ENCODE results near the gene CKAP5.

The CKAP5 gene

GRCh38 chr11:46722566-46723358 lies 123.3 kb downstream of the CKAP5 start:
- Histone ChIP-seq H2AFZ (ENCODE audit: insufficient read depth, low read length, poor library complexity) (no peak overlapping the region), H3K79me1 (ENCODE audit: low read length) (no peaks in the 10 kb centered on the region), H3K4me2 (ENCODE audit: low read length) (no peak overlapping the region), H3K4me1 (ENCODE audit: control insufficient read depth in 1 of 2, insufficient read depth in 2 of 2, low read length in 2 of 2) (peaks cover 10 to 13% of the 10 kb centered on the region in 2 experiments), H2BK12ac (ENCODE audit: low read length) (no peak overlapping the region), H3K14ac (ENCODE audit: low read length) (no peak overlapping the region), H3K18ac (ENCODE audit: low read length) (no peak overlapping the region), H4K8ac (ENCODE audit: low read depth, low read length) (no peak overlapping the region), H3K79me2 (ENCODE audit: control insufficient read depth, insufficient read depth, low read length, poor library complexity) (no peaks in the 10 kb centered on the region), H2AK5ac (ENCODE audit: low read length) (no peak overlapping the region), H3K4ac (ENCODE audit: low read depth, low read length) (no peak overlapping the region), H2BK5ac (ENCODE audit: low read depth, low read length, poor library complexity) (no peak overlapping the region), H3K9ac (ENCODE audit: low read length) (no peak overlapping the region), H3K23ac (ENCODE audit: low read length) (no peak overlapping the region), H3K27ac (ENCODE audit: low read depth, low read length) (no peak overlapping the region), H2BK120ac (ENCODE audit: insufficient read depth, low read length, poor library complexity) (no peak overlapping the region), H3K36me3 (ENCODE audit: control insufficient read depth in 1 of 2, insufficient read depth in 2 of 2, low read length in 2 of 2) (no peaks in the 10 kb centered on the region), H3K4me3 (ENCODE audit: low read depth, low read length) (no peak overlapping the region), H4K12ac (ENCODE audit: low read depth, low read length) (no peak overlapping the region), H3K27me3 (ENCODE audit: insufficient read depth, low read length) (no peaks in the 10 kb centered on the region), H4K91ac (ENCODE audit: low read depth, low read length) (no peak overlapping the region), H3K9me3 (ENCODE audit: insufficient read depth, low read depth, low read length) (no peaks in the 10 kb centered on the region)
- no CpG with 5 or more reads among the region's 11 CpGs for WGBS (ENCODE audit: extremely low coverage, insufficient coverage, insufficient read length)
- no peak for DNase-seq

GRCh38 chr11:46721286-46721685 lies 124.8 kb downstream of the CKAP5 start:
- Histone ChIP-seq H3K4me2 (ENCODE audit: low read length) (no peak overlapping the region), H3K14ac (ENCODE audit: low read length) (no peak overlapping the region), H3K4me1 (ENCODE audit: control insufficient read depth in 1 of 2, insufficient read depth in 2 of 2, low read length in 2 of 2) (peaks cover 10 to 13% of the 10 kb centered on the region in 2 experiments), H2BK5ac (ENCODE audit: low read depth, low read length, poor library complexity) (no peak overlapping the region), H3K79me1 (ENCODE audit: low read length) (no peaks in the 10 kb centered on the region), H3K9ac (ENCODE audit: low read length) (no peak overlapping the region), H2BK12ac (ENCODE audit: low read length) (no peak overlapping the region), H2BK120ac (ENCODE audit: insufficient read depth, low read length, poor library complexity) (no peak overlapping the region), H2AK5ac (ENCODE audit: low read length) (no peak overlapping the region), H3K23ac (ENCODE audit: low read length) (no peak overlapping the region), H4K12ac (ENCODE audit: low read depth, low read length) (no peak overlapping the region), H3K27me3 (ENCODE audit: insufficient read depth, low read length) (no peaks in the 10 kb centered on the region), H2AFZ (ENCODE audit: insufficient read depth, low read length, poor library complexity) (no peak overlapping the region), H3K4ac (ENCODE audit: low read depth, low read length) (no peak overlapping the region), H4K91ac (ENCODE audit: low read depth, low read length) (no peak overlapping the region), H3K79me2 (ENCODE audit: control insufficient read depth, insufficient read depth, low read length, poor library complexity) (no peaks in the 10 kb centered on the region), H3K4me3 (ENCODE audit: low read depth, low read length) (no peak overlapping the region), H3K18ac (ENCODE audit: low read length) (no peak overlapping the region), H3K27ac (ENCODE audit: low read depth, low read length) (no peak overlapping the region), H3K9me3 (ENCODE audit: insufficient read depth, low read depth, low read length) (no peaks in the 10 kb centered on the region), H3K36me3 (ENCODE audit: control insufficient read depth in 1 of 2, insufficient read depth in 2 of 2, low read length in 2 of 2) (no peaks in the 10 kb centered on the region), H4K8ac (ENCODE audit: low read depth, low read length) (no peak overlapping the region)
- DNase-seq: no peak
- WGBS (ENCODE audit: extremely low coverage, insufficient coverage, insufficient read length): no CpG with 5 or more reads among the region's 6 CpGs

GRCh38 chr11:46719543-46720218 lies 126.4 kb downstream of the CKAP5 start:
- H3K4me3 ChIP-seq (ENCODE audit: low read depth, low read length): no peak overlapping the region
- no peak overlapping the region for H2AFZ ChIP-seq (ENCODE audit: insufficient read depth, low read length, poor library complexity)
- H4K8ac ChIP-seq (ENCODE audit: low read depth, low read length): no peak overlapping the region
- no peak overlapping the region for H3K23ac ChIP-seq (ENCODE audit: low read length)
- no peak overlapping the region for H3K4me2 ChIP-seq (ENCODE audit: low read length)
- no peaks in the 10 kb centered on the region for H3K79me2 ChIP-seq (ENCODE audit: control insufficient read depth, insufficient read depth, low read length, poor library complexity)
- no peak overlapping the region for H3K9ac ChIP-seq (ENCODE audit: low read length)
- H2BK120ac ChIP-seq (ENCODE audit: insufficient read depth, low read length, poor library complexity): no peak overlapping the region
- H3K14ac ChIP-seq (ENCODE audit: low read length): no peak overlapping the region
- H3K4ac ChIP-seq (ENCODE audit: low read depth, low read length): no peak overlapping the region
- H2AK5ac ChIP-seq (ENCODE audit: low read length): no peak overlapping the region
- H2BK5ac ChIP-seq (ENCODE audit: low read depth, low read length, poor library complexity): no peak overlapping the region
- peaks cover 10 to 14% of the 10 kb centered on the region in 2 experiments for H3K4me1 ChIP-seq (ENCODE audit: control insufficient read depth in 1 of 2, insufficient read depth in 2 of 2, low read length in 2 of 2)
- H3K27me3 ChIP-seq (ENCODE audit: insufficient read depth, low read length): no peaks in the 10 kb centered on the region
- H3K79me1 ChIP-seq (ENCODE audit: low read length): no peaks in the 10 kb centered on the region
- H2BK12ac ChIP-seq (ENCODE audit: low read length): no peak overlapping the region
- H3K27ac ChIP-seq (ENCODE audit: low read depth, low read length): no peak overlapping the region
- H4K91ac ChIP-seq (ENCODE audit: low read depth, low read length): no peak overlapping the region
- no peaks in the 10 kb centered on the region for H3K9me3 ChIP-seq (ENCODE audit: insufficient read depth, low read depth, low read length)
- no CpG with 5 or more reads among the region's 25 CpGs for WGBS (ENCODE audit: extremely low coverage, insufficient coverage, insufficient read length)
- no peaks in the 10 kb centered on the region for H3K36me3 ChIP-seq (ENCODE audit: control insufficient read depth in 1 of 2, insufficient read depth in 2 of 2, low read length in 2 of 2)
- no peak for DNase-seq
- H3K18ac ChIP-seq (ENCODE audit: low read length): no peak overlapping the region
- no peak overlapping the region for H4K12ac ChIP-seq (ENCODE audit: low read depth, low read length)

DNA sequence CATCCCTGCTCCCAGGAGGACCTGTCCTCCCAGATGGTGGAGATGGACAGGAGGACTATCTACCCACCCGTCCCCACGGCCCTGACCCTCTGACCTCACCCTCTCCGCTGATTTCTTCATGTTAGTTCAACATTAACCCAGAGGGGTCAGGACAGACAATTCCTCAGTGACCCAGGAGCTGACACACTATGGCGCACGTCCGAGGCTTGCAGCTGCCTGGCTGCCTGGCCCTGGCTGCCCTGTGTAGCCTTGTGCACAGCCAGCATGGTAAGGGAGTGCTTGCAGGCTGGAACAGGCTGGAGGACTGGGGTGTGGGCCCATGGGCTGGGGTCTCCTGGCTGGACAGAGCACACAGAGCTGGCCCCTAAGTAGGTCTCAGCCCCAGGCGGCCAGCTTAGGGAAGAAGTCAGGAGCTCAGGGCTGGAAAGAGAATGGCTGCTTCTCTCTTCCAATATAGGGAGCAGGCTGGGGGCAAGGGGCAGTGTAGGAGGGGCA lies 127.0 kb downstream of the CKAP5 start, which contains the start of gene F2:
Gene F2 (plus strand): TSS at position 166 of the 495 bp plus-strand sequence. CDS start 23 bp downstream, at position 189.
- Histone ChIP-seq H3K36me3 (ENCODE audit: control insufficient read depth in 1 of 2, insufficient read depth in 2 of 2, low read length in 2 of 2) (no peaks in the 10 kb centered on the region), H3K14ac (ENCODE audit: low read length) (no peak within 1 kb of the TSS), H2AFZ (ENCODE audit: insufficient read depth, low read length, poor library complexity) (peak within 1 kb of the TSS; percentile 19)

More for the DNA sequence above, 127.0 kb downstream of the CKAP5 start, which contains the start of gene F2:
- peak within 1 kb of the TSS; percentile 27 for H4K8ac ChIP-seq (ENCODE audit: low read depth, low read length)
- no peak within 1 kb of the TSS for H2BK5ac ChIP-seq (ENCODE audit: low read depth, low read length, poor library complexity)
- H3K79me1 ChIP-seq (ENCODE audit: low read length): no peaks in the 10 kb centered on the region
- H3K79me2 ChIP-seq (ENCODE audit: control insufficient read depth, insufficient read depth, low read length, poor library complexity): no peaks in the 10 kb centered on the region
- H3K27me3 ChIP-seq (ENCODE audit: insufficient read depth, low read length): no peaks in the 10 kb centered on the region
- no peaks in the 10 kb centered on the region for H3K9me3 ChIP-seq (ENCODE audit: insufficient read depth, low read depth, low read length)
- no peak within 1 kb of the TSS for H3K27ac ChIP-seq (ENCODE audit: low read depth, low read length)
- H3K4me3 ChIP-seq (ENCODE audit: low read depth, low read length): no peak within 1 kb of the TSS
- H3K18ac ChIP-seq (ENCODE audit: low read length): no peak within 1 kb of the TSS
- no peak within 1 kb of the TSS for H2BK12ac ChIP-seq (ENCODE audit: low read length)
- no peak within 1 kb of the TSS for H2BK120ac ChIP-seq (ENCODE audit: insufficient read depth, low read length, poor library complexity)
- no peak for DNase-seq
- WGBS (ENCODE audit: extremely low coverage, insufficient coverage, insufficient read length): no CpG with 5 or more reads among the region's 7 CpGs
- H3K4ac ChIP-seq (ENCODE audit: low read depth, low read length): no peak within 1 kb of the TSS
- H3K4me2 ChIP-seq (ENCODE audit: low read length): no peak within 1 kb of the TSS
- no peak within 1 kb of the TSS for H3K23ac ChIP-seq (ENCODE audit: low read length)
- no peak within 1 kb of the TSS for H4K12ac ChIP-seq (ENCODE audit: low read depth, low read length)
- H2AK5ac ChIP-seq (ENCODE audit: low read length): no peak within 1 kb of the TSS
- H3K4me1 ChIP-seq (ENCODE audit: control insufficient read depth in 1 of 2, insufficient read depth in 2 of 2, low read length in 2 of 2): peaks cover 8 to 10% of the 10 kb centered on the region in 2 experiments
- peak within 1 kb of the TSS; percentile 6 for H4K91ac ChIP-seq (ENCODE audit: low read depth, low read length)
- no peak within 1 kb of the TSS for H3K9ac ChIP-seq (ENCODE audit: low read length)
